ENCODE measurements around the gene SMDT1. TPM values are rescaled to one million over a fixed set of nuclear protein-coding genes. Genes with fewer than 3 reads are reported as not detected.

Gene SMDT1
- polyA plus RNA-seq, 3 donors: 41.8 to 182 (median 180) TPM

- no peak for TF ChIP-seq CTCF (IDR thresholded peaks at IDR 0.05)
- H3K27me3 ChIP-seq (ENCODE audit: control insufficient read depth in 2 of 2, insufficient read depth in 2 of 2, low read length in 2 of 2): no peaks in the 10 kb centered on the region
- peak overlapping the region in 4 of 7 donors; percentile 13 to 58 (median 42) for H3K27ac Mint-ChIP-seq
- H3K27ac ChIP-seq (ENCODE audit: low read depth in 1 of 2, low read length in 2 of 2): peak overlapping the region in 1 of 2 donors; percentile 58
- intact Hi-C loops (cut with micrococcal nuclease): no loop called here
- peaks cover 0 to 2% (median 0%) of the 10 kb centered on the region in 3 donors for H3K27me3 Mint-ChIP-seq (ENCODE audit: low read depth in 3 of 3)
- no peaks in the 10 kb centered on the region for H3K9me3 ChIP-seq (replicated peaks in 1 of 2; ENCODE audit: control insufficient read depth in 1 of 2, insufficient read depth in 1 of 2, low read length in 2 of 2)
- peaks cover 54 to 62% of the 10 kb centered on the region in 2 donors for H3K36me3 Mint-ChIP-seq
- H3K9ac ChIP-seq (ENCODE audit: insufficient read depth, low read length, poor library complexity, severe bottlenecking): no peak overlapping the region
- no peak for DNase-seq
- H3K4me3 Mint-ChIP-seq: no peak overlapping the region
- peaks cover 53% of the 10 kb centered on the region for H3K4me1 Mint-ChIP-seq
- peaks cover 60% of the 10 kb centered on the region for H4K20me1 ChIP-seq (ENCODE audit: insufficient read depth, low read length)
- no peak overlapping the region for H3K4me3 ChIP-seq (replicated peaks in 1 of 3; ENCODE audit: low read depth in 2 of 3, low read length in 3 of 3)
- H3K79me2 ChIP-seq (ENCODE audit: insufficient read depth, low read length): peaks cover 57% of the 10 kb centered on the region
- H3K36me3 ChIP-seq (replicated peaks in 1 of 2; ENCODE audit: control insufficient read depth in 1 of 2, insufficient read depth in 2 of 2, low read length in 2 of 2): peaks cover 54 to 62% of the 10 kb centered on the region in 2 donors
- H3K9me3 Mint-ChIP-seq: peaks cover 0 to 5% (median 1%) of the 10 kb centered on the region in 7 donors
- H2AFZ ChIP-seq (ENCODE audit: insufficient read depth, low read depth, low read length, poor library complexity, severe bottlenecking): no peak overlapping the region
- peaks cover 36 to 49% of the 10 kb centered on the region in 2 donors for H3K4me1 ChIP-seq (ENCODE audit: control insufficient read depth in 1 of 2, insufficient read depth in 2 of 2, low read length in 2 of 2)
- H3K4me2 ChIP-seq (replicated peaks; ENCODE audit: extremely low read depth, low read length, poor library complexity, severe bottlenecking): no peak overlapping the region
- 89% methylated on average over 14 of the region's 14 CpGs for WGBS (ENCODE audit: insufficient coverage)
Measured at GRCh38 chr22:42067671-42068251, 11.7 kb upstream of the SMDT1 start.

GRCh38 chr22:42068291-42068690 lies 11.2 kb upstream of the SMDT1 start:
- no peak overlapping the region for H3K4me3 Mint-ChIP-seq
- peaks cover 49 to 57% of the 10 kb centered on the region in 2 donors for H3K36me3 ChIP-seq (replicated peaks in 1 of 2; ENCODE audit: control insufficient read depth in 1 of 2, insufficient read depth in 2 of 2, low read length in 2 of 2)
- H3K9me3 ChIP-seq (replicated peaks in 1 of 2; ENCODE audit: control insufficient read depth in 1 of 2, insufficient read depth in 1 of 2, low read length in 2 of 2): no peaks in the 10 kb centered on the region
- H3K4me1 ChIP-seq (ENCODE audit: control insufficient read depth in 1 of 2, insufficient read depth in 2 of 2, low read length in 2 of 2): peaks cover 36 to 53% of the 10 kb centered on the region in 2 donors
- H3K79me2 ChIP-seq (ENCODE audit: insufficient read depth, low read length): peaks cover 53% of the 10 kb centered on the region
- peaks cover 0 to 2% (median 0%) of the 10 kb centered on the region in 3 donors for H3K27me3 Mint-ChIP-seq (ENCODE audit: low read depth in 3 of 3)
- peak overlapping the region in 4 of 7 donors; percentile 13 to 64 (median 44) for H3K27ac Mint-ChIP-seq
- H3K36me3 Mint-ChIP-seq: peaks cover 49 to 57% of the 10 kb centered on the region in 2 donors
- peak overlapping the region; percentile 38 for H3K4me2 ChIP-seq (replicated peaks; ENCODE audit: extremely low read depth, low read length, poor library complexity, severe bottlenecking)
- H2AFZ ChIP-seq (ENCODE audit: insufficient read depth, low read depth, low read length, poor library complexity, severe bottlenecking): no peak overlapping the region
- no peak overlapping the region for H3K9ac ChIP-seq (ENCODE audit: insufficient read depth, low read length, poor library complexity, severe bottlenecking)
- peaks cover 0 to 2% (median under 1%) of the 10 kb centered on the region in 7 donors for H3K9me3 Mint-ChIP-seq
- H3K4me3 ChIP-seq (replicated peaks in 1 of 3; ENCODE audit: low read depth in 2 of 3, low read length in 3 of 3): peak overlapping the region in 1 of 3 experiments; percentile 17
- DNase-seq: no peak
- peaks cover 55% of the 10 kb centered on the region for H4K20me1 ChIP-seq (ENCODE audit: insufficient read depth, low read length)
- peak overlapping the region in 1 of 2 donors; percentile 58 for H3K27ac ChIP-seq (ENCODE audit: low read depth in 1 of 2, low read length in 2 of 2)
- no peaks in the 10 kb centered on the region for H3K27me3 ChIP-seq (ENCODE audit: control insufficient read depth in 2 of 2, insufficient read depth in 2 of 2, low read length in 2 of 2)
- no peak for TF ChIP-seq CTCF (IDR thresholded peaks at IDR 0.05)
- H3K4me1 Mint-ChIP-seq: peaks cover 57% of the 10 kb centered on the region
- WGBS (ENCODE audit: insufficient coverage): 100% methylated on average over 1 of the region's 4 CpGs
- intact Hi-C loops (cut with micrococcal nuclease): no loop called here
